ENCODE results near the gene PLCB3.

GRCh38 chr11:64219755-64220154, 31.6 kb upstream of the PLCB3 start:
- no peak for TF ChIP-seq CTCF (IDR thresholded peaks at IDR 0.05 in 2 of 3, conservative IDR thresholded peaks at IDR 0.05 in 1 of 3; ENCODE audit: control insufficient read depth in 2 of 3, extremely low read depth in 1 of 3, insufficient read depth in 1 of 3, low read depth in 3 of 3, low read length in 3 of 3)
- no peak for TF ChIP-seq YBX1 (IDR thresholded peaks at IDR 0.05)
- TF ChIP-seq POLR2A (IDR thresholded peaks at IDR 0.05; ENCODE audit: low read depth, low read length) = no peak; the same call in 1 of the 2 replicates
- no peak for TF ChIP-seq TAF1 (IDR thresholded peaks at IDR 0.05; ENCODE audit: borderline replicate concordance, low read depth, low read length)
- TF ChIP-seq CHD4 (IDR thresholded peaks at IDR 0.05) = no peak
- TF ChIP-seq PBX3 (IDR thresholded peaks at IDR 0.05; ENCODE audit: insufficient replicate concordance, low read depth, low read length) = no peak
- TF ChIP-seq PKNOX1 (IDR thresholded peaks at IDR 0.05) = no peak
- no peak for TF ChIP-seq SIX5 (IDR thresholded peaks at IDR 0.05; ENCODE audit: low read depth, low read length, severe bottlenecking)
- no peak for TF ChIP-seq NFIC (IDR thresholded peaks at IDR 0.05; ENCODE audit: low read depth, low read length)
- no peak for TF ChIP-seq BCLAF1 (IDR thresholded peaks at IDR 0.05)
- TF ChIP-seq SIN3A (IDR thresholded peaks at IDR 0.05; ENCODE audit: low read depth, low read length) = no peak
- TF ChIP-seq HDGF (IDR thresholded peaks at IDR 0.05) = no peak
- no peak for TF ChIP-seq EP300 (IDR thresholded peaks at IDR 0.05; ENCODE audit: borderline replicate concordance in 1 of 2, control insufficient read depth in 1 of 2, low read depth in 2 of 2, low read length in 2 of 2)
